ENCODE results near the gene UBXN7. TPM values are rescaled to one million over a fixed set of nuclear protein-coding genes. Genes with fewer than 3 reads are reported as not detected.

The UBXN7 gene
- polyA plus RNA-seq, 1 of the 3 experiments (the other 2 are of a cell fraction) = 6.4 TPM

GRCh38 chr3:196409409-196409808 lies 22.8 kb downstream of the UBXN7 start:
- ChIA-PET POLR2A (no interaction called here), CTCF (no interaction called here)
- 100% methylated on average over 1 of the region's 1 CpG for WGBS (ENCODE audit: low lambda C conversion rate)

More at GRCh38 chr3:196409409-196409808, 22.8 kb downstream of the UBXN7 start:
- H3K36me3 ChIP-seq (replicated peaks in 1 of 2; ENCODE audit: control insufficient read depth in 1 of 2, insufficient read depth in 2 of 2, low read length in 1 of 2) = peaks cover 0 to 34% of the 10 kb centered on the region in 2 experiments
- TF ChIP-seq SIN3A (IDR thresholded peaks at IDR 0.05; ENCODE audit: borderline replicate concordance, low read depth, low read length) = no peak
- no peak for TF ChIP-seq REST (IDR thresholded peaks at IDR 0.05; ENCODE audit: low read depth, low read length)
- no peak for TF ChIP-seq TEAD4 (IDR thresholded peaks at IDR 0.05; ENCODE audit: borderline replicate concordance, insufficient read depth)
- no peak for TF ChIP-seq YY1 (IDR thresholded peaks at IDR 0.05; ENCODE audit: low read depth)
- TF ChIP-seq EP300 (IDR thresholded peaks at IDR 0.05; ENCODE audit: borderline replicate concordance in 1 of 2, low read depth in 1 of 2, low read length in 1 of 2) = no peak
- TF ChIP-seq, protein P1, sequence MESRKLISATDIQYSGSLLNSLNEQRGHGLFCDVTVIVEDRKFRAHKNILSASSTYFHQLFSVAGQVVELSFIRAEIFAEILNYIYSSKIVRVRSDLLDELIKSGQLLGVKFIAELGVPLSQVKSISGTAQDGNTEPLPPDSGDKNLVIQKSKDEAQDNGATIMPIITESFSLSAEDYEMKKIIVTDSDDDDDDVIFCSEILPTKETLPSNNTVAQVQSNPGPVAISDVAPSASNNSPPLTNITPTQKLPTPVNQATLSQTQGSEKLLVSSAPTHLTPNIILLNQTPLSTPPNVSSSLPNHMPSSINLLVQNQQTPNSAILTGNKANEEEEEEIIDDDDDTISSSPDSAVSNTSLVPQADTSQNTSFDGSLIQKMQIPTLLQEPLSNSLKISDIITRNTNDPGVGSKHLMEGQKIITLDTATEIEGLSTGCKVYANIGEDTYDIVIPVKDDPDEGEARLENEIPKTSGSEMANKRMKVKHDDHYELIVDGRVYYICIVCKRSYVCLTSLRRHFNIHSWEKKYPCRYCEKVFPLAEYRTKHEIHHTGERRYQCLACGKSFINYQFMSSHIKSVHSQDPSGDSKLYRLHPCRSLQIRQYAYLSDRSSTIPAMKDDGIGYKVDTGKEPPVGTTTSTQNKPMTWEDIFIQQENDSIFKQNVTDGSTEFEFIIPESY (IDR thresholded peaks at IDR 0.05; ENCODE audit: borderline replicate concordance, low read depth) = no peak
- TF ChIP-seq JUND (IDR thresholded peaks at IDR 0.05) = no peak
- no peak for TF ChIP-seq RCOR1 (IDR thresholded peaks at IDR 0.05; ENCODE audit: low read length)
- no peak for TF ChIP-seq RAD21 (IDR thresholded peaks at IDR 0.05; ENCODE audit: low read length)
- TF ChIP-seq MEF2A (IDR thresholded peaks at IDR 0.05; ENCODE audit: borderline replicate concordance, low read depth) = no peak
- no peak for TF ChIP-seq SMC3 (IDR thresholded peaks at IDR 0.05; ENCODE audit: low read depth, low read length)
- TF ChIP-seq FOSL2 (IDR thresholded peaks at IDR 0.05; ENCODE audit: borderline replicate concordance, low read depth) = no peak
- TF ChIP-seq CTCF (IDR thresholded peaks at IDR 0.05) = no peak
- TF ChIP-seq RXRA (IDR thresholded peaks at IDR 0.05; ENCODE audit: borderline replicate concordance, low read depth) = no peak
- TF ChIP-seq PBX3 (IDR thresholded peaks at IDR 0.05) = no peak
- no peak overlapping the region for H3K4me3 ChIP-seq (ENCODE audit: low read depth in 2 of 2, low read length in 1 of 2)
- H3K9me2 ChIP-seq = no peaks in the 10 kb centered on the region
- no peaks in the 10 kb centered on the region for H3K9me3 ChIP-seq
- no peak overlapping the region for H3K27ac ChIP-seq (ENCODE audit: low read depth in 2 of 2, low read length in 1 of 2)
- H3K27me3 ChIP-seq (ENCODE audit: insufficient read depth) = no peaks in the 10 kb centered on the region
- peaks cover 23% of the 10 kb centered on the region; the same call in 1 of the 2 replicates for H4K20me1 ChIP-seq (ENCODE audit: insufficient read depth)
- H2AFZ ChIP-seq (ENCODE audit: low read depth) = no peak overlapping the region
- peaks cover 0 to 9% of the 10 kb centered on the region in 2 experiments; a peak in 2 of 4 replicates for H3K4me1 ChIP-seq (ENCODE audit: control insufficient read depth in 1 of 2, insufficient read depth in 2 of 2, low read depth in 1 of 2, low read length in 1 of 2)
- DNase-seq = no peak
- H3F3A ChIP-seq (replicated peaks; ENCODE audit: insufficient read depth) = peaks cover 22% of the 10 kb centered on the region
- H3K9ac ChIP-seq = no peak overlapping the region
- H3K4me2 ChIP-seq = no peak overlapping the region
- peaks cover 93% of the 10 kb centered on the region for H3K79me2 ChIP-seq (ENCODE audit: insufficient read depth)

Data from SK-N-SH (cell line).